K562 (cell line): ENCODE measurements around the gene SERTAD3. TPM values are rescaled to one million over a fixed set of nuclear protein-coding genes. Genes with fewer than 3 reads are reported as not detected.

ENCODE experiments used
- ARHGAP35 ChIP-seq: fragments of 450-650 bp; IDR thresholded peaks from 2 replicates; pipeline ENCODE4 v1.6.1; 2018; ENCODE audit not compliant: partially characterized antibody
- CC2D1A ChIP-seq: fragments of 450-650 bp; IDR thresholded peaks from 2 replicates; pipeline ENCODE4 v1.6.1; 2017; ENCODE audit warnings: mild to moderate bottlenecking
- CREM ChIP-seq: IDR thresholded peaks from 2 replicates; pipeline ENCODE4 v1.6.1; 2014; ENCODE audit warnings: antibody characterized with exemption, low read depth
- DNMT1 ChIP-seq: fragments of 450-650 bp; IDR thresholded peaks from 2 replicates; pipeline ENCODE4 v1.6.1; 2016; ENCODE audit warnings: antibody characterized with exemption, mild to moderate bottlenecking
- HCFC1 ChIP-seq: IDR thresholded peaks from 2 replicates; pipeline ENCODE4 v1.6.1; 2012; ENCODE audit warnings: low read depth, low read length, improper control_type of control experiment
- HLTF ChIP-seq: fragments of 450-650 bp; IDR thresholded peaks from 2 replicates; pipeline ENCODE4 v1.6.1; 2016
- HNRNPK ChIP-seq: fragments of 200-400 bp; formaldehyde crosslinking; IDR thresholded peaks from one replicate; pipeline ENCODE4 v1.6.1; 2018; ENCODE audit warnings: mild to moderate bottlenecking, low read depth, low read length; ENCODE audit not compliant: poor library complexity, severe bottlenecking
- KLF13 ChIP-seq: fragments of 450-650 bp; IDR thresholded peaks from 2 replicates; pipeline ENCODE4 v1.6.1; 2016; ENCODE audit warnings: missing genetic modification characterization, low read depth, mild to moderate bottlenecking, missing compliant biosample characterization, moderate library complexity, borderline replicate concordance
- POU5F1 ChIP-seq: fragments of 150-350 bp; IDR thresholded peaks from 2 replicates; pipeline ENCODE4 v1.6.1; 2014; ENCODE audit warnings: borderline replicate concordance, low read length, low read depth, mild to moderate bottlenecking; ENCODE audit not compliant: partially characterized antibody
- PPARD ChIP-seq: fragments of 250-450 bp; sonication (Bioruptor Pico); IDR thresholded peaks from 2 replicates; pipeline ENCODE4 v1.8.0; 2022; ENCODE audit warnings: inconsistent platforms, mild to moderate bottlenecking, moderate library complexity
- SAP30 ChIP-seq: fragments of 200-600 bp; sonication (generic); IDR thresholded peaks from 2 replicates; pipeline ENCODE4 v1.6.1; 2012; ENCODE audit warnings: borderline replicate concordance, low read depth, mild to moderate bottlenecking, moderate library complexity, low read length, control low read depth, inconsistent platforms; ENCODE audit not compliant: insufficient read depth, poor library complexity, severe bottlenecking
- SIX5 ChIP-seq, 2 experiments: IDR thresholded peaks; 2 replicates each; pipeline ENCODE4 v1.6.1; 2011; ENCODE audit warnings: low read length in 2 of 2, borderline replicate concordance in 1 of 2, low read depth in 1 of 2, mild to moderate bottlenecking in 1 of 2, moderate library complexity in 1 of 2; ENCODE audit not compliant: insufficient read depth in 1 of 2
- polyA plus RNA-seq, 8 experiments: library from polyadenylated mRNA; depleted of rRNA in 4 of 8; stranded (reverse) in 5 of 8; unstranded in 3 of 8; fragments of >200 nt; fragmentation: Nextera tagmentation in 2 of 8; fragmentation: Illumina TruSeq in 1 of 8; extraction: Ambion mirVana in 2 of 8; extraction: Trizol in 1 of 8; gene quantifications; 2 replicates each; pipeline versions ENCODE4 v1.2.1 to v1.2.3, GENCODE V29; 2011 to 2014; ENCODE audit warnings: inconsistent platforms in 1 of 8, missing spikeins in 1 of 8
- total RNA-seq, 7 experiments: library from RNA; depleted of rRNA in 6 of 7; stranded (reverse); fragments of >200 nt in 6 of 7; fragmentation: Illumina TruSeq in 2 of 7; extraction: Trizol in 2 of 7; gene quantifications; 2 replicates each; pipeline versions ENCODE4 v1.2.1 to v1.2.3, GENCODE V29; 2011 to 2021; ENCODE audit warnings: low replicate concordance in 1 of 7
- TF ChIP-seq, protein P1 (sequence below): fragments of 250-450 bp; sonication (Bioruptor Pico); IDR thresholded peaks from 2 replicates; pipeline ENCODE4 v1.4.0; 2020; ENCODE audit warnings: mild to moderate bottlenecking, moderate library complexity, borderline replicate concordance
- TF ChIP-seq, protein P2 (sequence below), 3 experiments: fragments of 200-800 bp in 1 of 3; fragments of 250-450 bp in 1 of 3; fragments of 450-650 bp in 1 of 3; sonication (Bioruptor Pico) in 1 of 3; sonication (Bioruptor generic) in 1 of 3; formaldehyde crosslinking in 1 of 3; IDR thresholded peaks; 2 replicates each; pipeline versions ENCODE4 v1.6.1 to v1.8.0; 2016 to 2022; ENCODE audit warnings: mild to moderate bottlenecking in 2 of 3, missing genetic modification characterization in 2 of 3, missing compliant biosample characterization in 1 of 3, moderate library complexity in 1 of 3
- TF ChIP-seq, protein P3 (sequence below), 2 experiments: fragments of 150-350 bp in 1 of 2; IDR thresholded peaks; 2 replicates each; pipeline ENCODE4 v1.6.1; 2012 to 2016; ENCODE audit warnings: low read depth in 2 of 2, low read length in 2 of 2, mild to moderate bottlenecking in 1 of 2, moderate library complexity in 1 of 2

Gene SERTAD3
- total and polyA plus RNA-seq, 9 of the 15 experiments (the other 6 are each of a cell fraction or from before 2014, with no cell fraction given) = 5.4 to 28.9 (median 17.5) TPM

DNA sequence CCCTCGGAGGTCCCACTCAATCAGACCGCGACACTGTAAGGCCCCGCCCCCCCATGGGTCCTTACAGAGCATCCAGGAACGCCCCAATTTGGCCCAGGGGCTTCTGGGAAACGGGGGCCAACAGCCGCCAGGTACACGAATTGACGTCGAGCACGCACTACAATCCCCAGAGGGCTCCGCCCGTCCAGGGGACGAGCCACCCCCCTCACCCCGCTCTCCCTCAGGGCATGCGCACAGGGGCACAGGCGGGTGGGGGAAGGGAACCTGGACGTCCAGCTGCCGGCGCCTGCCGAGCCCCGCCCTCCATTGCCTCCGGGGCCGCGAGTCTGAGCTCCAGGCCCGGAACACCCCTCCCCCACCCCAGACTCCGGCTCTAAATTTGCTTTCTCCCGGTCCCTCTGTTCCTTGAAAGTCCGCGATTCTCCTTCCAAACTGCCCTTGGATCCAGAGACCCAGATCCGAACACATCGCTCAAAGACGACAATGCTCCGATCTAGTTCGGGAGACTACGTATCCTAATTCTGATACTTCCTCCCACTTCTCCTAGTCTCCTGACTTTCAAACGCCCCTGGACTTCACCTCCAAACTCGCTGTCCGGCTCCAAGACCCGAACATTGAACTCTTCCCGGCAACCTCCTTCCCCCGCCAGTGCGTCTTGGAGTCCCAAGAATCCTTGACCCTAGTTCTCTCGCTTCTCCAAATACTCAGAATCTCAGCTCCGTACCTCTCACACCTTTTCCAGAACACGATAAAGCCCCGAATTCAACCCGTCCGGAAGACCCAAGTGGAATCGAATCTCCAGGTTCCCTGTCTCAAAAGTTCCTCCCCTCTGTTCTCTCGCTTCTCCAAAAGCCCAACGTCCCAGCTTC lies 770 bp downstream of the SERTAD3 start (continued):
- TF ChIP-seq DNMT1 (0 out of 2 replicates have a peak, but pooled peaks have one; percentile 63), HCFC1 (peak; percentile 96), POU5F1 (peak; percentile 37), CREM (peak; percentile 95), HNRNPK (peak; percentile 36), SIX5 (IDR thresholded peaks at IDR 0.05; ENCODE audit: borderline replicate concordance in 1 of 2, insufficient read depth in 1 of 2, low read depth in 1 of 2, low read length in 2 of 2) (peak; percentile 71 to 82), HLTF (peak; percentile 67; the same call in 1 of the 2 replicates), PPARD (no peak), ARHGAP35 (peak; percentile 60), CC2D1A (peak; percentile 38; the same call in 1 of the 2 replicates), KLF13 (tag) (peak; percentile 83), SAP30 (peak; percentile 65)
- TF ChIP-seq, protein P1, sequence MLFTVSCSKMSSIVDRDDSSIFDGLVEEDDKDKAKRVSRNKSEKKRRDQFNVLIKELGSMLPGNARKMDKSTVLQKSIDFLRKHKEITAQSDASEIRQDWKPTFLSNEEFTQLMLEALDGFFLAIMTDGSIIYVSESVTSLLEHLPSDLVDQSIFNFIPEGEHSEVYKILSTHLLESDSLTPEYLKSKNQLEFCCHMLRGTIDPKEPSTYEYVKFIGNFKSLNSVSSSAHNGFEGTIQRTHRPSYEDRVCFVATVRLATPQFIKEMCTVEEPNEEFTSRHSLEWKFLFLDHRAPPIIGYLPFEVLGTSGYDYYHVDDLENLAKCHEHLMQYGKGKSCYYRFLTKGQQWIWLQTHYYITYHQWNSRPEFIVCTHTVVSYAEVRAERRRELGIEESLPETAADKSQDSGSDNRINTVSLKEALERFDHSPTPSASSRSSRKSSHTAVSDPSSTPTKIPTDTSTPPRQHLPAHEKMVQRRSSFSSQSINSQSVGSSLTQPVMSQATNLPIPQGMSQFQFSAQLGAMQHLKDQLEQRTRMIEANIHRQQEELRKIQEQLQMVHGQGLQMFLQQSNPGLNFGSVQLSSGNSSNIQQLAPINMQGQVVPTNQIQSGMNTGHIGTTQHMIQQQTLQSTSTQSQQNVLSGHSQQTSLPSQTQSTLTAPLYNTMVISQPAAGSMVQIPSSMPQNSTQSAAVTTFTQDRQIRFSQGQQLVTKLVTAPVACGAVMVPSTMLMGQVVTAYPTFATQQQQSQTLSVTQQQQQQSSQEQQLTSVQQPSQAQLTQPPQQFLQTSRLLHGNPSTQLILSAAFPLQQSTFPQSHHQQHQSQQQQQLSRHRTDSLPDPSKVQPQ (CRISPR knock-in tag) = no peak
- TF ChIP-seq, protein P2, sequence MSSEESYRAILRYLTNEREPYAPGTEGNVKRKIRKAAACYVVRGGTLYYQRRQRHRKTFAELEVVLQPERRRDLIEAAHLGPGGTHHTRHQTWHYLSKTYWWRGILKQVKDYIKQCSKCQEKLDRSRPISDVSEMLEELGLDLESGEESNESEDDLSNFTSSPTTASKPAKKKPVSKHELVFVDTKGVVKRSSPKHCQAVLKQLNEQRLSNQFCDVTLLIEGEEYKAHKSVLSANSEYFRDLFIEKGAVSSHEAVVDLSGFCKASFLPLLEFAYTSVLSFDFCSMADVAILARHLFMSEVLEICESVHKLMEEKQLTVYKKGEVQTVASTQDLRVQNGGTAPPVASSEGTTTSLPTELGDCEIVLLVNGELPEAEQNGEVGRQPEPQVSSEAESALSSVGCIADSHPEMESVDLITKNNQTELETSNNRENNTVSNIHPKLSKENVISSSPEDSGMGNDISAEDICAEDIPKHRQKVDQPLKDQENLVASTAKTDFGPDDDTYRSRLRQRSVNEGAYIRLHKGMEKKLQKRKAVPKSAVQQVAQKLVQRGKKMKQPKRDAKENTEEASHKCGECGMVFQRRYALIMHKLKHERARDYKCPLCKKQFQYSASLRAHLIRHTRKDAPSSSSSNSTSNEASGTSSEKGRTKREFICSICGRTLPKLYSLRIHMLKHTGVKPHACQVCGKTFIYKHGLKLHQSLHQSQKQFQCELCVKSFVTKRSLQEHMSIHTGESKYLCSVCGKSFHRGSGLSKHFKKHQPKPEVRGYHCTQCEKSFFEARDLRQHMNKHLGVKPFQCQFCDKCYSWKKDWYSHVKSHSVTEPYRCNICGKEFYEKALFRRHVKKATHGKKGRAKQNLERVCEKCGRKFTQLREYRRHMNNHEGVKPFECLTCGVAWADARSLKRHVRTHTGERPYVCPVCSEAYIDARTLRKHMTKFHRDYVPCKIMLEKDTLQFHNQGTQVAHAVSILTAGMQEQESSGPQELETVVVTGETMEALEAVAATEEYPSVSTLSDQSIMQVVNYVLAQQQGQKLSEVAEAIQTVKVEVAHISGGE (CRISPR knock-in tag; IDR thresholded peaks at IDR 0.05) = peak in 1 of 3 experiments; percentile 39; a peak in 1 of 6 replicates
- TF ChIP-seq, protein P3, sequence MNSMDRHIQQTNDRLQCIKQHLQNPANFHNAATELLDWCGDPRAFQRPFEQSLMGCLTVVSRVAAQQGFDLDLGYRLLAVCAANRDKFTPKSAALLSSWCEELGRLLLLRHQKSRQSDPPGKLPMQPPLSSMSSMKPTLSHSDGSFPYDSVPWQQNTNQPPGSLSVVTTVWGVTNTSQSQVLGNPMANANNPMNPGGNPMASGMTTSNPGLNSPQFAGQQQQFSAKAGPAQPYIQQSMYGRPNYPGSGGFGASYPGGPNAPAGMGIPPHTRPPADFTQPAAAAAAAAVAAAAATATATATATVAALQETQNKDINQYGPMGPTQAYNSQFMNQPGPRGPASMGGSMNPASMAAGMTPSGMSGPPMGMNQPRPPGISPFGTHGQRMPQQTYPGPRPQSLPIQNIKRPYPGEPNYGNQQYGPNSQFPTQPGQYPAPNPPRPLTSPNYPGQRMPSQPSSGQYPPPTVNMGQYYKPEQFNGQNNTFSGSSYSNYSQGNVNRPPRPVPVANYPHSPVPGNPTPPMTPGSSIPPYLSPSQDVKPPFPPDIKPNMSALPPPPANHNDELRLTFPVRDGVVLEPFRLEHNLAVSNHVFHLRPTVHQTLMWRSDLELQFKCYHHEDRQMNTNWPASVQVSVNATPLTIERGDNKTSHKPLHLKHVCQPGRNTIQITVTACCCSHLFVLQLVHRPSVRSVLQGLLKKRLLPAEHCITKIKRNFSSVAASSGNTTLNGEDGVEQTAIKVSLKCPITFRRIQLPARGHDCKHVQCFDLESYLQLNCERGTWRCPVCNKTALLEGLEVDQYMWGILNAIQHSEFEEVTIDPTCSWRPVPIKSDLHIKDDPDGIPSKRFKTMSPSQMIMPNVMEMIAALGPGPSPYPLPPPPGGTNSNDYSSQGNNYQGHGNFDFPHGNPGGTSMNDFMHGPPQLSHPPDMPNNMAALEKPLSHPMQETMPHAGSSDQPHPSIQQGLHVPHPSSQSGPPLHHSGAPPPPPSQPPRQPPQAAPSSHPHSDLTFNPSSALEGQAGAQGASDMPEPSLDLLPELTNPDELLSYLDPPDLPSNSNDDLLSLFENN (IDR thresholded peaks at IDR 0.05; ENCODE audit: low read depth in 2 of 2, low read length in 2 of 2) = peak in 1 of 2 experiments; percentile 26; a peak in 1 of 4 replicates
